NB4 (cell line): ENCODE results near the gene UVRAG.

Experiments used
- DNase-seq: peaks from one replicate; pipeline ENCODE4 v3.0.0; 2010; ENCODE audit warnings: low read depth
- H3K4me3 ChIP-seq: one replicate; pipeline ENCODE4 v1.5.1; 2011; ENCODE audit warnings: mild to moderate bottlenecking, low read depth, low read length, moderate library complexity
- CTCF ChIP-seq: IDR thresholded peaks from one replicate; pipeline ENCODE4 v1.5.1; 2012; ENCODE audit warnings: low read depth, low read length
- MAX ChIP-seq: IDR thresholded peaks from 2 replicates; pipeline ENCODE4 v1.6.1; 2011; ENCODE audit warnings: low read depth, low read length
- MYC ChIP-seq: IDR thresholded peaks from 2 replicates; pipeline ENCODE4 v1.6.1; 2011; ENCODE audit warnings: low read depth, low read length
- POLR2A ChIP-seq: IDR thresholded peaks from 2 replicates; pipeline ENCODE4 v1.6.1; 2011; ENCODE audit warnings: mild to moderate bottlenecking; ENCODE audit not compliant: insufficient read length; ENCODE audit errors: extremely low read depth

Gene UVRAG

GRCh38 chr11:75776546-75776945 lies 38.5 kb upstream of the UVRAG start:
- TF ChIP-seq POLR2A: no peak
- no peak for TF ChIP-seq MAX
- no peak for TF ChIP-seq MYC
- DNase-seq: no peak
- H3K4me3 ChIP-seq: no peak overlapping the region

GRCh38 chr11:75777461-75778110 lies 37.4 kb upstream of the UVRAG start:
- no peak overlapping the region for H3K4me3 ChIP-seq
- TF ChIP-seq MAX (no peak), POLR2A (no peak), MYC (no peak), CTCF (no peak)
- peak; percentile 75 for DNase-seq

GRCh38 chr11:75778962-75779361 lies 36.0 kb upstream of the UVRAG start:
- no peak overlapping the region for H3K4me3 ChIP-seq
- no peak for DNase-seq
- TF ChIP-seq CTCF: no peak
- no peak for TF ChIP-seq MYC
- no peak for TF ChIP-seq POLR2A
- no peak for TF ChIP-seq MAX

- no peak for TF ChIP-seq CTCF
- H3K4me3 ChIP-seq: no peak overlapping the region
- no peak for DNase-seq
Observed at GRCh38 chr11:75779960-75780359, 35.0 kb upstream of the UVRAG start.

- no peak overlapping the region for H3K4me3 ChIP-seq
- TF ChIP-seq CTCF: no peak
- TF ChIP-seq POLR2A: no peak
- TF ChIP-seq MYC: no peak
- no peak for TF ChIP-seq MAX
- no peak for DNase-seq
Observed at GRCh38 chr11:75780888-75781287, 34.1 kb upstream of the UVRAG start.

- no peak for TF ChIP-seq POLR2A
- no peak overlapping the region for H3K4me3 ChIP-seq
Observed at GRCh38 chr11:75781296-75781695, 33.7 kb upstream of the UVRAG start.

GRCh38 chr11:75781831-75782230 lies 33.2 kb upstream of the UVRAG start:
- no peak overlapping the region for H3K4me3 ChIP-seq
- no peak for DNase-seq
- no peak for TF ChIP-seq MAX
- TF ChIP-seq CTCF: no peak
- no peak for TF ChIP-seq MYC
- no peak for TF ChIP-seq POLR2A

More at GRCh38 chr11:75781296-75781695, 33.7 kb upstream of the UVRAG start:
- DNase-seq: no peak
